OCI-LY1 (cell line): Measurements from ENCODE around the gene PCNX3.

Experiments
- H2AFZ ChIP-seq: fragments of 200-600 bp; sonication (generic), shearing (Covaris generic); 2 replicates; pipeline ENCODE4 v1.6.0; 2014; ENCODE audit warnings: antibody characterized with exemption, mild to moderate bottlenecking, low read length
- H3F3A ChIP-seq: fragments of 200-600 bp; sonication (generic), shearing (Covaris generic); 2 replicates; pipeline ENCODE4 v1.6.0; 2014; ENCODE audit warnings: mild to moderate bottlenecking, antibody characterized with exemption, low read length, moderate library complexity; ENCODE audit not compliant: insufficient read depth
- H3K27ac ChIP-seq: fragments of 200-600 bp; sonication (generic); 2 replicates; pipeline ENCODE4 v1.5.1; 2014; ENCODE audit warnings: low read length, mixed run types, mild to moderate bottlenecking, low read depth; ENCODE audit not compliant: poor library complexity, severe bottlenecking
- H3K27me3 ChIP-seq: fragments of 200-600 bp; sonication (generic); 2 replicates; pipeline ENCODE4 v1.6.0; 2014; ENCODE audit warnings: antibody characterized with exemption, mild to moderate bottlenecking, low read length, moderate library complexity; ENCODE audit not compliant: insufficient read depth
- H3K36me3 ChIP-seq: fragments of 200-600 bp; sonication (generic); 2 replicates; pipeline ENCODE4 v1.6.1; 2014; ENCODE audit warnings: mild to moderate bottlenecking, antibody characterized with exemption, low read length, moderate library complexity, mixed read lengths; ENCODE audit not compliant: insufficient read depth
- H3K4me1 ChIP-seq: fragments of 200-600 bp; sonication (generic); 2 replicates; pipeline ENCODE4 v1.5.1; 2014; ENCODE audit warnings: mild to moderate bottlenecking, low read length, moderate library complexity; ENCODE audit not compliant: insufficient read depth, severe bottlenecking
- H3K4me2 ChIP-seq: fragments of 200-600 bp; sonication (generic), shearing (Covaris generic); 2 replicates; pipeline ENCODE4 v1.6.1; 2014; ENCODE audit warnings: low read length
- H3K4me3 ChIP-seq: fragments of 200-600 bp; sonication (generic); 2 replicates; pipeline ENCODE4 v1.5.1; 2014; ENCODE audit warnings: low read length, low read depth, mild to moderate bottlenecking, mixed read lengths; ENCODE audit not compliant: poor library complexity, severe bottlenecking
- H3K79me2 ChIP-seq: fragments of 200-600 bp; shearing (Covaris generic); 2 replicates; pipeline ENCODE4 v1.6.1; 2016; ENCODE audit warnings: mixed run types, low read length, mixed read lengths; ENCODE audit not compliant: insufficient read depth
- H3K9ac ChIP-seq: fragments of 200-600 bp; sonication (generic), shearing (Covaris generic); 2 replicates; pipeline ENCODE4 v1.6.1; 2014; ENCODE audit warnings: mild to moderate bottlenecking, low read length, mixed read lengths
- H3K9me2 ChIP-seq: fragments of 200-600 bp; sonication (generic), shearing (Covaris generic); 2 replicates; pipeline ENCODE4 v1.6.1; 2014; ENCODE audit warnings: low read depth, mild to moderate bottlenecking, low read length, mixed read lengths
- H3K9me3 ChIP-seq: fragments of 200-600 bp; shearing (Covaris generic); 2 replicates; pipeline ENCODE4 v1.6.1; 2014; ENCODE audit warnings: low read length, mixed read lengths
- H4K20me1 ChIP-seq: fragments of 200-600 bp; sonication (generic), shearing (Covaris generic); 2 replicates; pipeline ENCODE4 v1.6.0; 2016; ENCODE audit warnings: mild to moderate bottlenecking, low read length; ENCODE audit not compliant: insufficient read depth
- EZH2 ChIP-seq: fragments of 200-600 bp; sonication (generic), shearing (Covaris generic); IDR thresholded peaks from 2 replicates; pipeline ENCODE4 v1.8.0; 2017; ENCODE audit warnings: borderline replicate concordance, mixed run types, mild to moderate bottlenecking, antibody characterized with exemption, low read length, moderate library complexity, mixed read lengths
- TF ChIP-seq, protein P1 (sequence below): fragments of 200-600 bp; sonication (generic), shearing (Covaris generic); IDR thresholded peaks from 2 replicates; pipeline ENCODE4 v1.5.1; 2017; ENCODE audit warnings: mild to moderate bottlenecking, antibody characterized with exemption, low read length, moderate library complexity, mixed read lengths

Gene PCNX3

DNA sequence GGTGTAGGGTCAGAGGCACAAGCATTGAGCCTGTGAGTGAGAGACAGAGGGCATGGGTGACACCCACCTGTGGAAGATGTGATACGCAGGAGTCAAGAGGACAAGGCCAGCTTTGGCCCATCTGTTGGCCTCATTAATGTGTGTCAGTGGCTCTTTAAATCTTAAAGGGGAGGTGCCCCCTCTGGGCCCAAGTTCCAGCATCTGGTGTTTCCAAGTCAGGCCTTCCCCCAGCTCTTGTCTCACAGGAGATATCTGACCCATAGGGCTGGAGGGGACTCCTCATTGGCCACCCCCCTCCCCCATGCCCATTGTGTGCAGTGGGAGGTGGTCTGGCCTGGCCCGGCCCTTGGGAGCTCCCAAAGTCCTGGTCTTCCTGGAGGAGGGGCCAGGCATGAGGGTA, 28.9 kb upstream of the PCNX3 start:
- H3K27me3 ChIP-seq: no peaks in the 10 kb centered on the region; the same call in none of the 2 replicates

DNA sequence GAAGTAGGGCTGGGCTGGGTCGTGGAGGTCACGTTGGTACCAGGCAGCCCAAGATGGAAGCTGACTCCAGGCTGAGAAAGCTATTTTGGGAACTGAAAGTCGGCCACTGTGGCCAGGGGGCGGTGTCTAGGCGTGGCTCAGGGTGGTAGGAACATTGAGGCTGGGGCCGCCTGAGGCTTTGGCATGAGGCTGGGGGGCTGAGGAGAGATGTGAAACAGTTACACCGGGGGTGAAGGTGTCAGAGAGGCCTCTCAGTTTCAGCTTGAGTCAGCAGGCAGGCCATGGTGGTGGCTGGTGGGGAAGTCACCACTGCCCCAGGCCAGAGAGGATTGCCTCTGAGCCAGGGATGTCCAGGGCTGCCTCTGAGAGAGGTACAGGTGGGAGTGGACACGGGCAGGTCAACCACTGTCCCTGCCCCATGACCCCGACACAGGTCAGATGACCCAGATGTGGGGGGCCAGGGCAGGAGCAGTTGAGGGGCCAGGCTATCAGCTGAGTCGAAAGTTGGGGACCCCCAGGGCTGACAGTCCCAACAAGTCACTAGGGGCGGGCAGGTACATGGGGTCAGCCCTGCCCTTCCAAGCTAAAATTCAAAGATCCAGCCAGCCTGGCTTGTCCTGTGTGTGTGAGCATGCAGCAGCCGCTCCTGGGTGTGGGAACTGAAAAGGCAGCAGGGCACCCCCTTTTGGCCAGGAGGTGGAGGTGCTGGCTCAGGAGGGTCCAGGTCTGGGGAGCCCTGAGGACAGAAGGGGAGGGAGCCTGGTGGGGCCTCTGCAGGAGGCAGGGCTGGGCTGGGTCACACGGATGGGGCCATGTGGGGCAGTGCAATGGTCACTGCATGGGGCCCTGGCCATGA, 27.1 kb upstream of the PCNX3 start:
- H3K9ac ChIP-seq: no peak overlapping the region; the same call in 1 of the 2 replicates

More for the DNA sequence above, 28.9 kb upstream of the PCNX3 start:
- H3K9me2 ChIP-seq: no peaks in the 10 kb centered on the region
- H3K36me3 ChIP-seq: no peaks in the 10 kb centered on the region
- H3K27ac ChIP-seq: no peak overlapping the region
- no peaks in the 10 kb centered on the region for H3K9me3 ChIP-seq
- H3K79me2 ChIP-seq: no peaks in the 10 kb centered on the region
- H2AFZ ChIP-seq: no peak overlapping the region
- TF ChIP-seq, protein P1, sequence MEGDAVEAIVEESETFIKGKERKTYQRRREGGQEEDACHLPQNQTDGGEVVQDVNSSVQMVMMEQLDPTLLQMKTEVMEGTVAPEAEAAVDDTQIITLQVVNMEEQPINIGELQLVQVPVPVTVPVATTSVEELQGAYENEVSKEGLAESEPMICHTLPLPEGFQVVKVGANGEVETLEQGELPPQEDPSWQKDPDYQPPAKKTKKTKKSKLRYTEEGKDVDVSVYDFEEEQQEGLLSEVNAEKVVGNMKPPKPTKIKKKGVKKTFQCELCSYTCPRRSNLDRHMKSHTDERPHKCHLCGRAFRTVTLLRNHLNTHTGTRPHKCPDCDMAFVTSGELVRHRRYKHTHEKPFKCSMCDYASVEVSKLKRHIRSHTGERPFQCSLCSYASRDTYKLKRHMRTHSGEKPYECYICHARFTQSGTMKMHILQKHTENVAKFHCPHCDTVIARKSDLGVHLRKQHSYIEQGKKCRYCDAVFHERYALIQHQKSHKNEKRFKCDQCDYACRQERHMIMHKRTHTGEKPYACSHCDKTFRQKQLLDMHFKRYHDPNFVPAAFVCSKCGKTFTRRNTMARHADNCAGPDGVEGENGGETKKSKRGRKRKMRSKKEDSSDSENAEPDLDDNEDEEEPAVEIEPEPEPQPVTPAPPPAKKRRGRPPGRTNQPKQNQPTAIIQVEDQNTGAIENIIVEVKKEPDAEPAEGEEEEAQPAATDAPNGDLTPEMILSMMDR: no peak
- TF ChIP-seq EZH2: no peak
- no peaks in the 10 kb centered on the region for H4K20me1 ChIP-seq
- no peak overlapping the region for H3K4me2 ChIP-seq
- H3K4me1 ChIP-seq: peaks cover 26% of the 10 kb centered on the region
- no peak overlapping the region for H3K4me3 ChIP-seq
- no peak overlapping the region for H3K9ac ChIP-seq
- H3F3A ChIP-seq: no peaks in the 10 kb centered on the region

DNA sequence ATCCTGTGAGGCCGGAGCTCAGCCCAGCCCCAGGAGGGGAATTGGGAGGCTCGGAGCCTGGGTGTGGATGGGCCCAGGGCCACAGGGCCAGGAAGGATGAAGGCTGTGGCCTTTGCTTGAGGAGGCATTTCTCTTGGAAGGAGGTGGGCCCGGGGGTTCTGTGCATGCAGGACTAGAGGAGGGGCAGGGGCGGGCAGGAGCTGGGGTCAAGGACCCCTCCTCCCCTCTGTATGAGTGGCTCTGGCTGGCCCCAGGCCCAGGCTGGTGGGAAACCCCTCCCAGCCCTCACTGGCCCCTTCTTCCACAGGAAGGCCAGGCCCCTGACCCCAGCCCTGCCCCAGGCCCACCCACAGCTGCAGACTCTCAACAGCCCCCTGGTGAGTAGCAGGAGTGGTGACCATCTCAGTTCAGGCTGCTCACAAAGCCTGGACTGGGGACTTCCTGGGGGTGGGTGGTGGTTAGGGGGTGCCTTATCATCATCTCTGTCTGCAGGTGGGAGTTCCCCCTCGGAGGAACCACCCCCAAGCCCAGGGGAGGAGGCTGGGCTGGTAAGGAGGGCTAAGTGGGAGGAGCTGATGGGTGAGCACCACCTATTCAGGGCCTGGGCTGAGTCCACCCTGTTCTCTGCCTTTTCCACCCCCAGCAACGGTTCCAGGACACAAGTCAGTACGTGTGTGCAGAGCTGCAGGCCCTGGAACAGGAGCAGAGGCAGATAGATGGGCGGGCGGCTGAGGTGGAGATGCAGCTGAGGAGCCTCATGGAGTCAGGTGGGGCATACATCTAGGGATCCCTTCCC, 25.9 kb upstream of the PCNX3 start:
- no peaks in the 10 kb centered on the region for H3K9me3 ChIP-seq
- H3K4me1 ChIP-seq: peaks cover 26% of the 10 kb centered on the region
- H3F3A ChIP-seq: no peaks in the 10 kb centered on the region
- H4K20me1 ChIP-seq: no peaks in the 10 kb centered on the region
- no peaks in the 10 kb centered on the region for H3K27me3 ChIP-seq
- no peak overlapping the region for H2AFZ ChIP-seq
- peak overlapping the region; percentile 13 for H3K27ac ChIP-seq
- H3K9me2 ChIP-seq: no peaks in the 10 kb centered on the region
- no peak overlapping the region for H3K4me3 ChIP-seq
- TF ChIP-seq, protein P1: no peak
- no peaks in the 10 kb centered on the region for H3K36me3 ChIP-seq
- no peaks in the 10 kb centered on the region for H3K79me2 ChIP-seq
- no peak overlapping the region for H3K4me2 ChIP-seq
- no peak overlapping the region for H3K9ac ChIP-seq

More for the DNA sequence above, 27.1 kb upstream of the PCNX3 start:
- H3K36me3 ChIP-seq: no peaks in the 10 kb centered on the region
- no peak overlapping the region for H3K4me2 ChIP-seq
- no peaks in the 10 kb centered on the region for H3K9me2 ChIP-seq
- peaks cover 26% of the 10 kb centered on the region for H3K4me1 ChIP-seq
- no peaks in the 10 kb centered on the region for H4K20me1 ChIP-seq
- no peaks in the 10 kb centered on the region for H3K27me3 ChIP-seq
- no peak overlapping the region for H2AFZ ChIP-seq
- H3K27ac ChIP-seq: peak overlapping the region; percentile 8
- H3K9me3 ChIP-seq: no peaks in the 10 kb centered on the region
- no peaks in the 10 kb centered on the region for H3K79me2 ChIP-seq
- no peak overlapping the region for H3K4me3 ChIP-seq
- no peaks in the 10 kb centered on the region for H3F3A ChIP-seq
- TF ChIP-seq, protein P1: peak; percentile 82
- TF ChIP-seq EZH2: no peak
